GM18520 (cell line): Measurements from ENCODE around the gene SPECC1.
"Not testable (repeated sequence)": the region's sequence is repeated elsewhere in the genome, so short reads cannot be mapped to it uniquely, and the experiment has no call there.

ENCODE experiments used
- ATAC-seq: cut with Tn5 transposase; IDR thresholded peaks from one replicate; pipeline ENCODE4 v1.9.1; 2021; ENCODE audit not compliant: unreplicated experiment

SPECC1 gene

GRCh38 chr17:20009302-20010098 lies at the start of gene SPECC1:
TSS of gene SPECC1 (plus strand) at chr17:20009359. CDS start at chr17:20096652, 87,293 bp downstream.
- peak; percentile 94 for ATAC-seq

GRCh38 chr17:19962954-19963353 lies 46.2 kb upstream of the SPECC1 start:
- ATAC-seq, result not testable (repeated sequence)

- ATAC-seq, result no peak
Measured at GRCh38 chr17:19973156-19973555, 36.0 kb upstream of the SPECC1 start.

- ATAC-seq, result no peak
Measured at GRCh38 chr17:19975601-19976000, 33.6 kb upstream of the SPECC1 start.

GRCh38 chr17:19977293-19978208 lies 31.6 kb upstream of the SPECC1 start, which contains the start of gene AKAP10:
TSS of gene AKAP10 (minus strand) at chr17:19977828. CDS start at chr17:19977679, 149 bp downstream.
- ATAC-seq, result peak; percentile 66

- peak; percentile 7 for ATAC-seq
Measured at GRCh38 chr17:19978209-19978802, 30.9 kb upstream of the SPECC1 start.

- ATAC-seq, result no peak
Measured at GRCh38 chr17:19978805-19979211, 30.4 kb upstream of the SPECC1 start.

GRCh38 chr17:19979917-19980770 lies 29.0 kb upstream of the SPECC1 start:
- no peak for ATAC-seq

- no peak for ATAC-seq
Measured at GRCh38 chr17:19986941-19987861, 22.0 kb upstream of the SPECC1 start.

- ATAC-seq, result no peak
Measured at GRCh38 chr17:19987897-19988296, 21.3 kb upstream of the SPECC1 start.

- no peak for ATAC-seq
Measured at GRCh38 chr17:19991252-19991885, 17.8 kb upstream of the SPECC1 start.

- no peak for ATAC-seq
Measured at GRCh38 chr17:19992803-19993713, 16.1 kb upstream of the SPECC1 start.

GRCh38 chr17:19996086-19996485 lies 13.1 kb upstream of the SPECC1 start:
- no peak for ATAC-seq

GRCh38 chr17:19996502-19996901 lies 12.7 kb upstream of the SPECC1 start:
- no peak for ATAC-seq

GRCh38 chr17:20008242-20009051 lies 712 bp upstream of the SPECC1 start:
- ATAC-seq, result no peak

GRCh38 chr17:20009052-20009301 lies 182 bp upstream of the SPECC1 start:
- no peak for ATAC-seq
